Measurements from ENCODE around the gene SMG1.

GRCh38 chr16:18933501-18933900 lies 7.3 kb upstream of the SMG1 start:
- TF ChIP-seq CTCF (IDR thresholded peaks at IDR 0.05; ENCODE audit: poor library complexity) (no peak), EZH2phosphoT487 (IDR thresholded peaks at IDR 0.05; ENCODE audit: low read depth, severe bottlenecking, unreplicated experiment) (no peak), EZH2 (IDR thresholded peaks at IDR 0.05; ENCODE audit: borderline replicate concordance) (no peak)

Data from hepatocyte (in vitro differentiated cells).